Measurements from ENCODE around the gene EARS2.

GRCh38 chr16:23480257-23480656 lies 76.9 kb downstream of the EARS2 start:
- TF ChIP-seq, protein P1, sequence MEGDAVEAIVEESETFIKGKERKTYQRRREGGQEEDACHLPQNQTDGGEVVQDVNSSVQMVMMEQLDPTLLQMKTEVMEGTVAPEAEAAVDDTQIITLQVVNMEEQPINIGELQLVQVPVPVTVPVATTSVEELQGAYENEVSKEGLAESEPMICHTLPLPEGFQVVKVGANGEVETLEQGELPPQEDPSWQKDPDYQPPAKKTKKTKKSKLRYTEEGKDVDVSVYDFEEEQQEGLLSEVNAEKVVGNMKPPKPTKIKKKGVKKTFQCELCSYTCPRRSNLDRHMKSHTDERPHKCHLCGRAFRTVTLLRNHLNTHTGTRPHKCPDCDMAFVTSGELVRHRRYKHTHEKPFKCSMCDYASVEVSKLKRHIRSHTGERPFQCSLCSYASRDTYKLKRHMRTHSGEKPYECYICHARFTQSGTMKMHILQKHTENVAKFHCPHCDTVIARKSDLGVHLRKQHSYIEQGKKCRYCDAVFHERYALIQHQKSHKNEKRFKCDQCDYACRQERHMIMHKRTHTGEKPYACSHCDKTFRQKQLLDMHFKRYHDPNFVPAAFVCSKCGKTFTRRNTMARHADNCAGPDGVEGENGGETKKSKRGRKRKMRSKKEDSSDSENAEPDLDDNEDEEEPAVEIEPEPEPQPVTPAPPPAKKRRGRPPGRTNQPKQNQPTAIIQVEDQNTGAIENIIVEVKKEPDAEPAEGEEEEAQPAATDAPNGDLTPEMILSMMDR (optimal IDR thresholded peaks at IDR 0.05 in 1 of 3, IDR thresholded peaks at IDR 0.05 in 1 of 3, conservative IDR thresholded peaks at IDR 0.05 in 1 of 3; ENCODE audit: extremely low read depth in 1 of 3, insufficient read depth in 2 of 3, low read length in 3 of 3) = no peak
- TF ChIP-seq EZH2 (IDR thresholded peaks at IDR 0.05; ENCODE audit: low read length) = no peak
